GM12878 (cell line): ENCODE data around the gene KRT38. TPM values are rescaled to one million over a fixed set of nuclear protein-coding genes. Genes with fewer than 3 reads are reported as not detected.

ENCODE experiments used
- ATAC-seq: fragments of 200-7000 bp; cut with Tn5 transposase; 3 replicates; pipeline ENCODE4 v1.9.1; 2020; ENCODE audit warnings: mild to moderate bottlenecking, moderate library complexity
- BruUV-seq: library from RNA; stranded (reverse); fragments of 400-500 nt; replicated peaks from 2 replicates; lab custom pipeline; 2021; lab: Mats Ljungman, UMichigan
- CTCF ChIA-PET: fragments of 300-600 bp; sonication (Branson Sonifier 250); formaldehyde crosslinking; extraction: SDS; loops from one replicate; lab custom pipeline; 2021; ENCODE audit warnings: inconsistent platforms; lab: Yijun Ruan, JAX
- POLR2A ChIA-PET: fragments of 350-600 bp; formaldehyde crosslinking; extraction: SDS; loops from one replicate; lab custom pipeline; 2021; ENCODE audit warnings: inconsistent platforms; lab: Charles Lee
- RAD21 ChIA-PET: fragments of 300-600 bp; sonication (Branson Sonifier 250); formaldehyde crosslinking; loops from one replicate; lab custom pipeline; 2023; ENCODE audit warnings: antibody characterized with exemption; ENCODE audit not compliant: unreplicated experiment; lab: Charles Lee
- SMC1A ChIA-PET: fragments of 300-600 bp; sonication (Branson Sonifier 250); formaldehyde crosslinking; loops from one replicate; lab custom pipeline; 2023; ENCODE audit not compliant: unreplicated experiment, uncharacterized antibody; lab: Charles Lee
- DNase-seq: peaks from one replicate; pipeline ENCODE4 v3.0.0-alpha.2; 2011; ENCODE audit warnings: low read depth, low spot score
- FAIRE-seq: peaks from 3 replicates; lab custom pipeline; 2011; peaks lifted over from hg19 to GRCh38; lab: Jason Lieb, UNC
- H2AFZ ChIP-seq: 2 replicates; pipeline ENCODE4 v1.6.0; 2011; ENCODE audit warnings: low read depth, low read length, control low read depth; ENCODE audit not compliant: control insufficient read depth
- H3K27ac ChIP-seq: 2 replicates; pipeline ENCODE4 v1.5.1; 2011; ENCODE audit warnings: control low read depth; ENCODE audit not compliant: control insufficient read depth, insufficient read depth
- H3K27me3 ChIP-seq, 2 experiments: replicated peaks in 1 of 2; 2 replicates each; pipeline versions ENCODE4 v1.6.0 to v1.6.1; 2011; ENCODE audit warnings: low read length in 1 of 2; ENCODE audit not compliant: control insufficient read depth in 2 of 2, insufficient read depth in 2 of 2
- H3K36me3 ChIP-seq, 2 experiments: 2 replicates each; pipeline ENCODE4 v1.5.1; 2011; ENCODE audit warnings: low read length in 1 of 2; ENCODE audit not compliant: control insufficient read depth in 2 of 2, insufficient read depth in 2 of 2
- H3K4me1 ChIP-seq: 2 replicates; pipeline ENCODE4 v1.6.1; 2011; ENCODE audit warnings: mild to moderate bottlenecking, low read length, moderate library complexity, mixed read lengths; ENCODE audit not compliant: control insufficient read depth, insufficient read depth
- H3K4me2 ChIP-seq: 2 replicates; pipeline ENCODE4 v1.6.0; 2011; ENCODE audit warnings: control low read depth; ENCODE audit not compliant: control insufficient read depth, insufficient read depth
- H3K4me3 ChIP-seq: fragments of 200-600 bp; sonication (generic); 2 replicates; pipeline ENCODE4 v1.5.1; 2016
- H3K79me2 ChIP-seq: 2 replicates; pipeline ENCODE4 v1.6.0; 2011; ENCODE audit warnings: low read length; ENCODE audit not compliant: control insufficient read depth, insufficient read depth
- H3K9ac ChIP-seq: 2 replicates; pipeline ENCODE4 v1.8.0; 2011; ENCODE audit warnings: low read length, control low read depth, mixed read lengths; ENCODE audit not compliant: control insufficient read depth, insufficient read depth
- H3K9me3 ChIP-seq: replicated peaks from 3 replicates; pipeline ENCODE4 v1.5.1; 2011; ENCODE audit warnings: mild to moderate bottlenecking, low read length; ENCODE audit not compliant: control insufficient read depth, insufficient read depth
- H4K20me1 ChIP-seq: 2 replicates; pipeline ENCODE4 v1.6.0; 2011; ENCODE audit not compliant: control insufficient read depth, insufficient read depth
- CHD4 ChIP-seq: fragments of 200-600 bp; sonication (generic); IDR thresholded peaks from 2 replicates; pipeline ENCODE4 v1.6.1; 2016; ENCODE audit warnings: mild to moderate bottlenecking
- GABPA ChIP-seq: IDR thresholded peaks from 2 replicates; pipeline ENCODE4 v1.6.1; 2014; ENCODE audit warnings: antibody characterized with exemption, low read depth, mild to moderate bottlenecking, inconsistent platforms
- GATAD2B ChIP-seq: fragments of 450-650 bp; conservative IDR thresholded peaks from 2 replicates; pipeline ENCODE4 v1.6.1; 2017; ENCODE audit warnings: low read depth, mild to moderate bottlenecking, moderate library complexity
- MEF2A ChIP-seq: IDR thresholded peaks from 2 replicates; pipeline ENCODE4 v1.6.1; 2011; ENCODE audit warnings: low read depth, mild to moderate bottlenecking, low read length, moderate library complexity; ENCODE audit not compliant: insufficient read depth
- MEF2B ChIP-seq: fragments of 450-650 bp; IDR thresholded peaks from 2 replicates; pipeline ENCODE4 v1.6.1; 2018; ENCODE audit warnings: mild to moderate bottlenecking, moderate library complexity; ENCODE audit not compliant: partially characterized antibody, poor library complexity, severe bottlenecking
- MXI1 ChIP-seq: fragments of 150-350 bp; IDR thresholded peaks from 2 replicates; pipeline ENCODE4 v1.6.1; 2011; ENCODE audit warnings: low read depth, mild to moderate bottlenecking, inconsistent platforms, low read length, improper control_type of control experiment
- NBN ChIP-seq: fragments of 450-650 bp; IDR thresholded peaks from 2 replicates; pipeline ENCODE4 v1.6.1; 2016
- POLR2AphosphoS5 ChIP-seq: IDR thresholded peaks from 2 replicates; pipeline ENCODE4 v1.6.1; 2011; ENCODE audit warnings: mild to moderate bottlenecking, low read length, inconsistent platforms
- RB1 ChIP-seq: fragments of 450-650 bp; formaldehyde crosslinking; IDR thresholded peaks from 2 replicates; pipeline ENCODE4 v1.6.1; 2017; ENCODE audit warnings: mild to moderate bottlenecking, borderline replicate concordance
- RUNX3 ChIP-seq: IDR thresholded peaks from 2 replicates; pipeline ENCODE4 v1.6.1; 2012; ENCODE audit warnings: low read length, inconsistent platforms
- SMC3 ChIP-seq: IDR thresholded peaks from 2 replicates; pipeline ENCODE4 v1.6.1; 2011; ENCODE audit warnings: low read length, improper control_type of control experiment, borderline replicate concordance
- ZZZ3 ChIP-seq: IDR thresholded peaks from 2 replicates; pipeline ENCODE4 v1.6.1; 2011; ENCODE audit warnings: low read depth; ENCODE audit not compliant: control insufficient read depth, insufficient read length
- WGBS: methylation state at CpG from one replicate; pipeline ENCODE4 v1.1.6; 2016; ENCODE audit warnings: low lambda C conversion rate; ENCODE audit not compliant: insufficient replicate concordance, insufficient coverage; ENCODE audit errors: missing lambda C conversion rate; 5-methylcytosine and 5-hydroxymethylcytosine counted together
- in situ Hi-C: fragments of 300-500 bp; cut with MboI; formaldehyde crosslinking; loops from 9 replicates; pipeline ENCODE4 v1.14.3; 2018; ENCODE audit warnings: mixed read lengths
- intact Hi-C: fragments of 100-400 bp; cut with micrococcal nuclease; formaldehyde crosslinking; loops from one replicate; pipeline ENCODE4 v1.14.2; 2022; ENCODE audit not compliant: unreplicated experiment
- polyA plus RNA-seq, 11 experiments: library from polyadenylated mRNA; depleted of rRNA in 4 of 11; unstranded in 6 of 11; stranded (reverse) in 5 of 11; fragments of >200 nt; fragmentation: Nextera tagmentation in 4 of 11; fragmentation: Illumina TruSeq in 1 of 11; extraction: Ambion mirVana in 4 of 11; extraction: Trizol in 1 of 11; gene quantifications; 1 replicate in 1 of 11; 2 replicates in 10 of 11; pipeline versions ENCODE4 v1.2.1 to v1.2.3, GENCODE V29; 2011 to 2016; ENCODE audit warnings: inconsistent platforms in 2 of 11, missing spikeins in 2 of 11, low read depth in 1 of 11
- total RNA-seq, 4 experiments: library from RNA; depleted of rRNA in 3 of 4; stranded (reverse); fragments of >200 nt in 3 of 4; fragmentation: Illumina TruSeq in 1 of 4; extraction: Trizol in 1 of 4; gene quantifications; 2 replicates each; pipeline versions ENCODE4 v1.2.1 to v1.2.3, GENCODE V29; 2013 to 2021
- TF ChIP-seq, protein P1 (sequence below): fragments of 450-650 bp; formaldehyde crosslinking; IDR thresholded peaks from 2 replicates; pipeline ENCODE4 v1.4.0; 2022; ENCODE audit warnings: mild to moderate bottlenecking, moderate library complexity
- TF ChIP-seq, protein P2 (sequence below), 3 experiments: IDR thresholded peaks in 2 of 3; conservative IDR thresholded peaks in 1 of 3; 2 replicates each; pipeline ENCODE4 v1.5.1; 2011; ENCODE audit warnings: low read depth in 3 of 3, low read length in 3 of 3, mild to moderate bottlenecking in 3 of 3, control low read depth in 2 of 3, moderate library complexity in 2 of 3, inconsistent platforms in 1 of 3, mixed read lengths in 1 of 3; ENCODE audit not compliant: control insufficient read depth in 2 of 3, insufficient read depth in 1 of 3; ENCODE audit errors: extremely low read depth in 1 of 3
- TF ChIP-seq, protein P3 (sequence below): IDR thresholded peaks from 2 replicates; pipeline ENCODE4 v1.6.1; 2012; ENCODE audit warnings: low read length, inconsistent platforms

Gene KRT38
- total and polyA plus RNA-seq, 10 of the 15 experiments (the other 5 are each of a cell fraction or from before 2014, with no cell fraction given) = not detected

DNA sequence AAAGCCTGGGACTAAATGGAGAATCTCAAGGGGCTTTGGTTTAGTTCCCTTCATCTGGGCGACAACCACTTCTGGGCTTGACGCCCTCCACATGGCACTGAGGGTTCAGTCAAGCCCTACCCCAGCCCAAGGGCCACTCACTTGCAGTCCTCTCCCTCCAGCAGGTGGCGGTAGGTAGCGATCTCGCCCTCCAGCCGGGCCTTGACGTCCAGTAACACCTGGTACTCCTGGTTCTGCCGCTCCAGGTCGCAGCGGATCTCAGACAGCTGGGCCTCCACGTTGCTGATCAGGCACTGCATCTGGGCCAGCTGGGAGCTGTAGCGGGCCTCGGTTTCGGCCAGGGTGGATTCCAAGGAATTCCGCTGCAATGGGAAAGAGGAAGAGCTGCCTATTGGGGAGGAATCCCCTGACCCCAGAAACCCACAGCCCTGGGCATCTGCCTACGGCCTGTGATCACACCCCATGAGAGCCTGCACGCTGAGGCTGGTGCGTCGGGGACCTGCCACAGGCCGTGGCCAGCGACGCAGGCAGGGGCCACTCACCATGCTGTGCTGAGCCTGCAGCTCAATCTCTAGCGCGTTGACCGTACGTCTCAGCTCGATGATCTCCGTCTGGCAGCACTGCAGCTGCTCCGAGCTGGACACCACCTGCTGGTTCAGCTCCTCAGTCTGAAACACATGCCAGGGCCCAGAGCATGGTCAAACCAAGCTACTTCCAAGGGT lies 46.2 kb upstream of the KRT38 start:
- DNase-seq (no peak), ATAC-seq (peak; percentile 74), FAIRE-seq (no peak)
- H3K4me1 ChIP-seq = no peaks in the 10 kb centered on the region
- ChIA-PET RAD21 (interaction anchor here (0.8 to 1.9 kb wide), 3 partner anchors 61 to 631 kb away, joined by 3 to 5 read pairs (median 3); no protein-coding TSS in a partner anchor), SMC1A (interaction anchor here (0.9 kb wide), 2 partner anchors 160 to 180 kb away, joined by 3 read pairs; no protein-coding TSS in a partner anchor), POLR2A (no interaction called here), CTCF (interaction anchor here (0.6 to 2.3 kb wide), 9 partner anchors 8 to 630 kb away, joined by 3 to 8 read pairs (median 3); no protein-coding TSS in a partner anchor)
- 37% methylated on average over 29 of the region's 29 CpGs for WGBS
- TF ChIP-seq MEF2A (no peak), NBN (no peak), CHD4 (no peak), POLR2AphosphoS5 (no peak), SMC3 (peak; percentile 31; the same call in 1 of the 2 replicates), MXI1 (no peak), RB1 (no peak), RUNX3 (no peak), GATAD2B (no peak), MEF2B (no peak), GABPA (no peak), ZZZ3 (no peak)
- TF ChIP-seq, protein P1, sequence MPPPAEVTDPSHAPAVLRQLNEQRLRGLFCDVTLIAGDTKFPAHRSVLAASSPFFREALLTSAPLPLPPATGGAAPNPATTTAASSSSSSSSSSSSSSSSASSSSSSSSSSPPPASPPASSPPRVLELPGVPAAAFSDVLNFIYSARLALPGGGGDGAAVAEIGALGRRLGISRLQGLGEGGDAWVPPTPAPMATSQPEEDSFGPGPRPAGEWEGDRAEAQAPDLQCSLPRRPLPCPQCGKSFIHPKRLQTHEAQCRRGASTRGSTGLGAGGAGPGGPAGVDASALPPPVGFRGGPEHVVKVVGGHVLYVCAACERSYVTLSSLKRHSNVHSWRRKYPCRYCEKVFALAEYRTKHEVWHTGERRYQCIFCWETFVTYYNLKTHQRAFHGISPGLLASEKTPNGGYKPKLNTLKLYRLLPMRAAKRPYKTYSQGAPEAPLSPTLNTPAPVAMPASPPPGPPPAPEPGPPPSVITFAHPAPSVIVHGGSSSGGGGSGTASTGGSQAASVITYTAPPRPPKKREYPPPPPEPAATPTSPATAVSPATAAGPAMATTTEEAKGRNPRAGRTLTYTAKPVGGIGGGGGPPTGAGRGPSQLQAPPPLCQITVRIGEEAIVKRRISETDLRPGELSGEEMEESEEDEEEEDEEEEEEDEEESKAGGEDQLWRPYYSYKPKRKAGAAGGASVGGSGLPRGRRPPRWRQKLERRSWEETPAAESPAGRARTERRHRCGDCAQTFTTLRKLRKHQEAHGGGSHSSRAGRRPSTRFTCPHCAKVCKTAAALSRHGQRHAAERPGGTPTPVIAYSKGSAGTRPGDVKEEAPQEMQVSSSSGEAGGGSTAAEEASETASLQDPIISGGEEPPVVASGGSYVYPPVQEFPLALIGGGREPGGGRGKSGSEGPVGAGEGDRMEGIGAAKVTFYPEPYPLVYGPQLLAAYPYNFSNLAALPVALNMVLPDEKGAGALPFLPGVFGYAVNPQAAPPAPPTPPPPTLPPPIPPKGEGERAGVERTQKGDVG (CRISPR knock-in tag) = no peak
- TF ChIP-seq, protein P2, sequence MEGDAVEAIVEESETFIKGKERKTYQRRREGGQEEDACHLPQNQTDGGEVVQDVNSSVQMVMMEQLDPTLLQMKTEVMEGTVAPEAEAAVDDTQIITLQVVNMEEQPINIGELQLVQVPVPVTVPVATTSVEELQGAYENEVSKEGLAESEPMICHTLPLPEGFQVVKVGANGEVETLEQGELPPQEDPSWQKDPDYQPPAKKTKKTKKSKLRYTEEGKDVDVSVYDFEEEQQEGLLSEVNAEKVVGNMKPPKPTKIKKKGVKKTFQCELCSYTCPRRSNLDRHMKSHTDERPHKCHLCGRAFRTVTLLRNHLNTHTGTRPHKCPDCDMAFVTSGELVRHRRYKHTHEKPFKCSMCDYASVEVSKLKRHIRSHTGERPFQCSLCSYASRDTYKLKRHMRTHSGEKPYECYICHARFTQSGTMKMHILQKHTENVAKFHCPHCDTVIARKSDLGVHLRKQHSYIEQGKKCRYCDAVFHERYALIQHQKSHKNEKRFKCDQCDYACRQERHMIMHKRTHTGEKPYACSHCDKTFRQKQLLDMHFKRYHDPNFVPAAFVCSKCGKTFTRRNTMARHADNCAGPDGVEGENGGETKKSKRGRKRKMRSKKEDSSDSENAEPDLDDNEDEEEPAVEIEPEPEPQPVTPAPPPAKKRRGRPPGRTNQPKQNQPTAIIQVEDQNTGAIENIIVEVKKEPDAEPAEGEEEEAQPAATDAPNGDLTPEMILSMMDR (IDR thresholded peaks at IDR 0.05 in 2 of 3, conservative IDR thresholded peaks at IDR 0.05 in 1 of 3; ENCODE audit: control insufficient read depth in 2 of 3, extremely low read depth in 1 of 3, insufficient read depth in 1 of 3, low read depth in 3 of 3, low read length in 3 of 3) = peak; percentile 34 to 67 (median 63); a peak in 5 of 6 replicates
- TF ChIP-seq, protein P3, sequence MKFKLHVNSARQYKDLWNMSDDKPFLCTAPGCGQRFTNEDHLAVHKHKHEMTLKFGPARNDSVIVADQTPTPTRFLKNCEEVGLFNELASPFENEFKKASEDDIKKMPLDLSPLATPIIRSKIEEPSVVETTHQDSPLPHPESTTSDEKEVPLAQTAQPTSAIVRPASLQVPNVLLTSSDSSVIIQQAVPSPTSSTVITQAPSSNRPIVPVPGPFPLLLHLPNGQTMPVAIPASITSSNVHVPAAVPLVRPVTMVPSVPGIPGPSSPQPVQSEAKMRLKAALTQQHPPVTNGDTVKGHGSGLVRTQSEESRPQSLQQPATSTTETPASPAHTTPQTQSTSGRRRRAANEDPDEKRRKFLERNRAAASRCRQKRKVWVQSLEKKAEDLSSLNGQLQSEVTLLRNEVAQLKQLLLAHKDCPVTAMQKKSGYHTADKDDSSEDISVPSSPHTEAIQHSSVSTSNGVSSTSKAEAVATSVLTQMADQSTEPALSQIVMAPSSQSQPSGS = no peak
- no peaks in the 10 kb centered on the region for H4K20me1 ChIP-seq
- H3K27ac ChIP-seq = no peak overlapping the region
- BruUV-seq = no TSS peak
- intact Hi-C loops (no loop called here), in situ Hi-C loops (no loop called here)
- no peak overlapping the region for H3K4me2 ChIP-seq
- H3K9ac ChIP-seq = no peak overlapping the region
- H3K4me3 ChIP-seq = no peak overlapping the region
- no peak overlapping the region for H2AFZ ChIP-seq
- H3K36me3 ChIP-seq = no peaks in the 10 kb centered on the region
- peaks cover 0 to 3% of the 10 kb centered on the region in 2 experiments; a peak in 2 of 4 replicates for H3K27me3 ChIP-seq
- no peaks in the 10 kb centered on the region for H3K9me3 ChIP-seq
- H3K79me2 ChIP-seq = no peaks in the 10 kb centered on the region
